A673 (cell line): ENCODE data around the gene CLCN7. TPM values are rescaled to one million over a fixed set of nuclear protein-coding genes. Genes with fewer than 3 reads are reported as not detected.

Experiments
- BruUV-seq: library from RNA; stranded (reverse); fragments of 400-500 nt; replicated peaks from 2 replicates; lab custom pipeline; 2021; lab: Mats Ljungman, UMichigan
- CTCF ChIA-PET: fragments of 300-600 bp; sonication (Branson Sonifier 250); formaldehyde crosslinking; loops from one replicate; lab custom pipeline; 2022; ENCODE audit warnings: antibody characterized with exemption; lab: Charles Lee
- POLR2A ChIA-PET: fragments of 300-600 bp; sonication (Branson Sonifier 250); formaldehyde crosslinking; loops from one replicate; lab custom pipeline; 2022; ENCODE audit warnings: antibody characterized with exemption; ENCODE audit not compliant: low non-redundant PET; lab: Charles Lee
- DNase-seq: peaks from one replicate; pipeline ENCODE4 v3.0.0-alpha.2; 2015; ENCODE audit warnings: low spot score
- H3K27ac ChIP-seq: fragments of 200-600 bp; sonication (generic); 2 replicates; pipeline ENCODE4 v1.5.1; 2016; ENCODE audit warnings: mixed run types, low read depth, mild to moderate bottlenecking, mixed read lengths, antibody characterized with exemption, low read length; ENCODE audit not compliant: poor library complexity, severe bottlenecking
- H3K27me3 ChIP-seq: fragments of 200-600 bp; sonication (generic); replicated peaks from 2 replicates; pipeline ENCODE4 v1.6.1; 2017; ENCODE audit warnings: mixed run types, low read depth, mild to moderate bottlenecking, mixed read lengths, antibody characterized with exemption, low read length; ENCODE audit not compliant: insufficient read depth, poor library complexity
- H3K36me3 ChIP-seq: fragments of 200-600 bp; sonication (generic); 2 replicates; pipeline ENCODE4 v1.6.1; 2016; ENCODE audit warnings: mixed run types, mild to moderate bottlenecking, mixed read lengths, antibody characterized with exemption, low read length; ENCODE audit not compliant: insufficient read depth, poor library complexity, severe bottlenecking
- H3K4me1 ChIP-seq: fragments of 200-600 bp; sonication (generic); 2 replicates; pipeline ENCODE4 v1.6.1; 2017; ENCODE audit warnings: mixed run types, mild to moderate bottlenecking, mixed read lengths, antibody characterized with exemption, low read length; ENCODE audit not compliant: insufficient read depth, poor library complexity, severe bottlenecking
- H3K4me3 ChIP-seq: fragments of 200-600 bp; sonication (generic); 2 replicates; pipeline ENCODE4 v1.5.1; 2016; ENCODE audit warnings: low read depth, mixed run types, mild to moderate bottlenecking, mixed read lengths, low read length; ENCODE audit not compliant: poor library complexity, severe bottlenecking
- H3K9me3 ChIP-seq: fragments of 200-600 bp; sonication (generic); 2 replicates; pipeline ENCODE4 v1.6.1; 2016; ENCODE audit warnings: mixed run types, low read depth, mild to moderate bottlenecking, mixed read lengths, antibody characterized with exemption, low read length; ENCODE audit not compliant: poor library complexity, severe bottlenecking
- CTCF ChIP-seq: fragments of 300-800, 200-600 bp; sonication (generic); conservative IDR thresholded peaks from 2 replicates; pipeline ENCODE4 v1.5.1; 2017; ENCODE audit warnings: low read depth, mild to moderate bottlenecking, antibody characterized with exemption, low read length, moderate library complexity, mixed read lengths
- EZH2 ChIP-seq: fragments of 200-600 bp; sonication (generic); IDR thresholded peaks from 2 replicates; pipeline ENCODE4 v1.6.1; 2017; ENCODE audit warnings: borderline replicate concordance, low read depth, mild to moderate bottlenecking, mixed read lengths, antibody characterized with exemption, low read length; ENCODE audit not compliant: poor library complexity, severe bottlenecking
- intact Hi-C: fragments of 100-400 bp; cut with micrococcal nuclease; formaldehyde crosslinking; loops from one replicate; pipeline ENCODE4 v1.10.0; 2022; ENCODE audit not compliant: unreplicated experiment
- total RNA-seq: library from RNA; stranded (reverse); gene quantifications from 2 replicates; pipeline ENCODE4 v1.2.3, GENCODE V29; 2021

The CLCN7 gene
- total RNA-seq, 1 experiment from 2014 or later = 89.3 TPM

- BruUV-seq = no TSS peak
- intact Hi-C loops = no loop called here
- Histone ChIP-seq H3K9me3 (no peaks in the 10 kb centered on the region), H3K4me3 (no peak overlapping the region), H3K4me1 (no peaks in the 10 kb centered on the region), H3K27ac (no peak overlapping the region), H3K27me3 (no peaks in the 10 kb centered on the region), H3K36me3 (peaks cover 32% of the 10 kb centered on the region)
- ChIA-PET CTCF (no interaction called here), POLR2A (no interaction called here)
- no peak for TF ChIP-seq EZH2
- no peak for TF ChIP-seq CTCF
- no peak for DNase-seq
These were observed 25.1 kb upstream of the CLCN7 start for GRCh38 chr16:1499756-1500464.

GRCh38 chr16:1498899-1499676, 24.3 kb upstream of the CLCN7 start:
- ChIA-PET POLR2A (no interaction called here), CTCF (interaction anchor here (0.6 kb wide), 1 partner anchor 500 kb away, joined by 3 read pairs; no protein-coding TSS in a partner anchor)
- no peak for DNase-seq
- H3K27ac ChIP-seq = no peak overlapping the region
- H3K4me1 ChIP-seq = no peaks in the 10 kb centered on the region
- no peaks in the 10 kb centered on the region for H3K9me3 ChIP-seq
- TF ChIP-seq EZH2 (no peak), CTCF (no peak)
- peaks cover 33% of the 10 kb centered on the region for H3K36me3 ChIP-seq
- no peaks in the 10 kb centered on the region for H3K27me3 ChIP-seq
- intact Hi-C loops = no loop called here
- BruUV-seq = no TSS peak
- H3K4me3 ChIP-seq = no peak overlapping the region

- H3K36me3 ChIP-seq = peaks cover 23% of the 10 kb centered on the region
- no peaks in the 10 kb centered on the region for H3K27me3 ChIP-seq
- H3K4me1 ChIP-seq = peaks cover 3% of the 10 kb centered on the region
- H3K9me3 ChIP-seq = no peaks in the 10 kb centered on the region
- intact Hi-C loops = no loop called here
- POLR2A ChIA-PET = interaction anchor here (0.7 kb wide), 1 partner anchor 21 kb away, joined by 3 read pairs; no protein-coding TSS in a partner anchor
- no peak overlapping the region for H3K27ac ChIP-seq
- no peak for TF ChIP-seq EZH2
- TF ChIP-seq CTCF = no peak
- no peak for DNase-seq
- no peak overlapping the region for H3K4me3 ChIP-seq
- CTCF ChIA-PET = no interaction called here
- no TSS peak for BruUV-seq
These were observed 22.3 kb upstream of the CLCN7 start for GRCh38 chr16:1497014-1497598.
